ENCODE data around the gene PCDHGB3. TPM values are rescaled to one million over a fixed set of nuclear protein-coding genes. Genes with fewer than 3 reads are reported as not detected.
"Not testable (repeated sequence)": the region's sequence is repeated elsewhere in the genome, so short reads cannot be mapped to it uniquely, and the experiment has no call there.

Gene PCDHGB3
- total RNA-seq, 2 donors from 2014 or later, result 0.71 to 0.81 TPM

DNA sequence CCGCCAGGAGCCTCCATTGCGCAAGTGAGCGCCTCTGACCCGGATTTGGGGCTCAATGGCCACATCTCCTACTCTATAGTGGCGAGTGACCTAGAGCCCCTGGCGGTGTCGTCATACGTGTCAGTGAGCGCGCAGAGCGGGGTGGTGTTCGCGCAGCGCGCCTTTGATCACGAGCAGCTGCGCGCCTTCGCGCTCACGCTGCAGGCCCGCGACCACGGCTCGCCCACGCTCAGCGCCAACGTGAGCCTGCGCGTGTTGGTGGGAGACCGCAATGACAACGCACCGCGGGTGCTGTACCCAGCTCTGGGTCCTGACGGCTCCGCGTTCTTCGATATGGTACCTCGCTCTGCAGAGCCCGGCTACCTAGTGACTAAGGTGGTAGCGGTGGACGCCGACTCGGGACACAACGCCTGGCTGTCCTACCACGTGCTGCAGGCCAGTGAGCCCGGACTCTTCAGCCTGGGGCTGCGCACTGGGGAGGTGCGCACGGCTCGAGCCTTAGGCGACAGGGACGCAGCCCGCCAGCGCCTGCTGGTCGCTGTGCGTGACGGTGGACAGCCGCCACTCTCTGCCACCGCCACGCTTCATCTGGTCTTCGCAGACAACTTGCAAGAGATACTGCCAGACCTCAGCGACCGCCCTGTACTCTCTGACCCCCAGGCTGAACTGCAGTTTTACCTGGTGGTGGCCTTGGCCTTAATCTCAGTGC lies 39.7 kb downstream of the PCDHGB3 start:
- ATAC-seq (no peak), DNase-seq (ENCODE audit: low spot score) (no peak)
- H3K4me1 Mint-ChIP-seq (ENCODE audit: low read depth in 2 of 2), result peaks cover 31 to 36% of the 10 kb centered on the region in 2 donors
- H3K4me3 Mint-ChIP-seq, result peak overlapping the region; percentile 76
- H3K9me3 Mint-ChIP-seq, result no peaks in the 10 kb centered on the region
- peaks cover 35% of the 10 kb centered on the region for H3K36me3 Mint-ChIP-seq
- no peak overlapping the region for H3K27ac Mint-ChIP-seq
- peaks cover 26 to 65% of the 10 kb centered on the region in 2 donors for H3K27me3 Mint-ChIP-seq

DNA sequence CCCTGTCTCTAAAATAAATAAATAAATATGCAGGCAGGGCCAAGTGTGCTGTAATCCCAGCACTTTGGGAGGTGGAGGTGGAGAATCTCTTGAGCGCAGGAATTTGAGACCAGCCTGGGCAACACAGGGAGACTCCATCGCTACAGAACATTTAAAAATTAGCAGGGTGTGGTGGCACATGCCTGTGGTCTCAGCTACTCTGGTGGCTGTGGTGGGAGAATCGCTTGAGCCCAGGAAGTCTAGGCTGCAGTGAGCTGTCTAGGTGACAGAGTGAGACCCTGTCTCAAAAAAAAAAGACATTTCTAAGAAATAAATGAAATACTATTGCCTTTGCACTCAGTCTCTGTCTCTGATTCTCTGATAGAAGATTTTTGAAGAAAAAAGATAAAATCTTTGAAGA lies 41.5 kb downstream of the PCDHGB3 start:
- Mint-ChIP-seq H3K27ac (no peak overlapping the region), H3K27me3 (peaks cover 21 to 66% of the 10 kb centered on the region in 2 donors), H3K4me1 (ENCODE audit: low read depth in 2 of 2) (peaks cover 31 to 43% of the 10 kb centered on the region in 2 donors), H3K36me3 (peaks cover 35% of the 10 kb centered on the region), H3K4me3 (no peak overlapping the region), H3K9me3 (no peaks in the 10 kb centered on the region)
- DNase-seq (ENCODE audit: low spot score), result no peak
- no peak for ATAC-seq

DNA sequence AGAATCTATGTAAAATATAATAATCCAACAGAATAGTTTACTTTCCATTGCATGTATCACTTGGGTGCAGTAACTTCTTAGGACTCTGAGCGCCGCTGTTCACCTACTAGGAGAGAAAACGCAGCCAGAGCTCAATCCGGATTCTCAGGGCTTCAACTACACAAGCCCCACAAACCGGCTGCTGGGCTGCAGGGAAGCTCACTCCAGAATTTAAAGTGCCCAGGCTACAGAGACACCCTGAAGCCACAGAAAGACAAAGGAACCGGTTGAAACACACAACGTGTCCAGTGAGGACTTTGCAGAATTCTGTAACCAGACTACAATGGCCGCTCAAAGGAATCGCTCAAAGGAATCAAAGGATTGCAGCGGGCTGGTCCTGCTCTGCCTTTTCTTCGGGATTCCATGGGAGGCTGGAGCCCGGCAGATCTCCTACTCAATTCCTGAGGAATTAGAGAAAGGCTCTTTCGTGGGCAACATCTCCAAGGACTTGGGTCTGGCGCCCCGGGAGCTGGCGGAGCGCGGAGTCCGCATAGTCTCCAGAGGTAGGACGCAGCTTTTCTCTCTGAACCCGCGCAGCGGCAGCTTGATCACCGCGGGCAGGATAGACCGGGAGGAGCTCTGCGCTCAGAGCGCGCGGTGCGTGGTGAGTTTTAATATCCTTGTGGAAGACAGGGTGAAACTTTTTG lies 43.0 kb downstream of the PCDHGB3 start, which contains the start of gene PCDHGA10:
Gene PCDHGA10 (plus strand): TSS at position 134 of the 686 bp plus-strand sequence. CDS start 189 bp downstream, at position 323.
- Mint-ChIP-seq H3K9me3 (peaks cover 2% of the 10 kb centered on the region), H3K4me3 (peak within 1 kb of the TSS; percentile 92), H3K4me1 (ENCODE audit: low read depth in 2 of 2) (peaks cover 31 to 41% of the 10 kb centered on the region in 2 donors), H3K36me3 (peaks cover 39% of the 10 kb centered on the region), H3K27me3 (peaks cover 26 to 62% of the 10 kb centered on the region in 2 donors), H3K27ac (peak within 1 kb of the TSS; percentile 34 to 58)
- DNase-seq (ENCODE audit: low spot score) (no peak), ATAC-seq (peak; percentile 74 to 75)

DNA sequence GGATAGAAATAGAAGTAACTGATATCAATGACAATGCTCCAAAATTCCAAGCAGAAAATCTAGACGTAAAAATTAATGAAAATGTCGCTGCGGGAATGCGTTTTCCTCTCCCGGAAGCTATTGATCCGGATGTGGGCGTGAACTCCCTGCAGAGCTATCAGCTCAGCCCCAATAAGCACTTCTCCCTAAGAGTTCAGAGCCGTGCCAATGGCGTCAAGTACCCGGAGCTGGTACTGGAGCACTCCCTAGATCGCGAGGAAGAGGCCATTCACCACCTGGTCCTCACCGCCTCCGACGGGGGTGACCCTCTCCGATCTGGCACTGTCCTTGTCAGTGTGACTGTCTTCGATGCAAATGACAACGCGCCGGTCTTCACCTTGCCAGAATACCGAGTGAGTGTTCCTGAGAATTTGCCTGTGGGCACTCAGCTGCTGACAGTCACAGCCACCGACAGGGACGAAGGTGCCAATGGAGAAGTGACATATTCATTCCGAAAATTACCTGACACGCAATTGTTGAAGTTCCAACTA lies 43.6 kb downstream of the PCDHGB3 start:
- Mint-ChIP-seq H3K36me3 (peaks cover 40% of the 10 kb centered on the region), H3K27me3 (peaks cover 28 to 62% of the 10 kb centered on the region in 2 donors), H3K4me1 (ENCODE audit: low read depth in 2 of 2) (peaks cover 30 to 43% of the 10 kb centered on the region in 2 donors), H3K9me3 (peaks cover 5% of the 10 kb centered on the region), H3K4me3 (peak overlapping the region; percentile 92), H3K27ac (peak overlapping the region; percentile 34 to 58)
- DNase-seq (ENCODE audit: low spot score) (no peak), ATAC-seq (no peak)

DNA sequence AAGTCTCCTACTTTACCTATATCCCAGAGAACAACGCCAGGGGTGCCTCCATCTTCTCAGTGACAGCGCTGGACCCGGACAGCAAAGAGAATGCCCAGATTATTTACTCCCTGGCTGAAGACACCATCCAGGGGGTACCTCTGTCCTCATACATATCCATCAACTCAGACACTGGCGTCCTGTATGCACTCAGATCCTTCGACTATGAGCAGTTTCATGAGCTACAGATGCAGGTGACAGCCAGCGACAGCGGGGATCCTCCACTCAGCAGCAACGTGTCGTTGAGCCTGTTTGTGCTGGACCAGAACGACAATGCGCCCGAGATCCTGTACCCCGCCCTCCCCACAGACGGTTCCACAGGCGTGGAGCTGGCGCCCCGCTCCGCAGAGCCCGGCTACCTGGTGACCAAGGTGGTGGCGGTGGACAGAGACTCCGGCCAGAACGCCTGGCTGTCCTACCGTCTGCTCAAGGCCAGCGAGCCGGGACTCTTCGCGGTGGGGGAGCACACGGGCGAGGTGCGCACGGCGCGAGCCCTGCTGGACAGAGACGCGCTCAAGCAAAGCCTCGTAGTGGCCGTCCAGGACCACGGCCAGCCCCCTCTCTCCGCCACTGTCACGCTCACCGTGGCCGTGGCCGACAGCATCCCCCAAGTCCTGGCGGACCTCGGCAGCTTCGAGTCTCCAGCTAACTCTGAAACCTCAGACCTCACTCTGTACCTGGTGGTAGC lies 44.7 kb downstream of the PCDHGB3 start:
- H3K9me3 Mint-ChIP-seq; DNase-seq (ENCODE audit: low spot score); ATAC-seq; H3K27ac Mint-ChIP-seq: not testable (repeated sequence)
- Mint-ChIP-seq H3K36me3 (peaks cover 36% of the 10 kb centered on the region), H3K4me3 (peak overlapping the region; percentile 62), H3K27me3 (peaks cover 27 to 60% of the 10 kb centered on the region in 2 donors), H3K4me1 (ENCODE audit: low read depth in 2 of 2) (peaks cover 24 to 45% of the 10 kb centered on the region in 2 donors)

DNA sequence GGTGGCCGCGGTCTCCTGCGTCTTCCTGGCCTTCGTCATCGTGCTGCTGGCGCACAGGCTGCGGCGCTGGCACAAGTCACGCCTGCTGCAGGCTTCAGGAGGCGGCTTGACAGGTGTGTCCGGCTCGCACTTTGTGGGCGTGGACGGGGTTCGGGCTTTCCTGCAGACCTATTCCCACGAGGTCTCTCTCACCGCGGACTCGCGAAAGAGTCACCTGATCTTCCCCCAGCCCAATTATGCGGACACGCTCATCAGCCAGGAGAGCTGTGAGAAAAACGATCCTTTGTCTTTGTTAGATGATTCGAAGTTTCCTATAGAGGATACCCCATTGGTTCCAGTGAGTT lies 45.2 kb downstream of the PCDHGB3 start:
- Mint-ChIP-seq H3K4me3 (peak overlapping the region; percentile 62), H3K27me3 (peaks cover 25 to 60% of the 10 kb centered on the region in 2 donors), H3K4me1 (ENCODE audit: low read depth in 2 of 2) (peaks cover 22 to 42% of the 10 kb centered on the region in 2 donors), H3K36me3 (peaks cover 33% of the 10 kb centered on the region)
- not testable (repeated sequence) for ATAC-seq; H3K27ac Mint-ChIP-seq; H3K9me3 Mint-ChIP-seq; DNase-seq (ENCODE audit: low spot score)

DNA sequence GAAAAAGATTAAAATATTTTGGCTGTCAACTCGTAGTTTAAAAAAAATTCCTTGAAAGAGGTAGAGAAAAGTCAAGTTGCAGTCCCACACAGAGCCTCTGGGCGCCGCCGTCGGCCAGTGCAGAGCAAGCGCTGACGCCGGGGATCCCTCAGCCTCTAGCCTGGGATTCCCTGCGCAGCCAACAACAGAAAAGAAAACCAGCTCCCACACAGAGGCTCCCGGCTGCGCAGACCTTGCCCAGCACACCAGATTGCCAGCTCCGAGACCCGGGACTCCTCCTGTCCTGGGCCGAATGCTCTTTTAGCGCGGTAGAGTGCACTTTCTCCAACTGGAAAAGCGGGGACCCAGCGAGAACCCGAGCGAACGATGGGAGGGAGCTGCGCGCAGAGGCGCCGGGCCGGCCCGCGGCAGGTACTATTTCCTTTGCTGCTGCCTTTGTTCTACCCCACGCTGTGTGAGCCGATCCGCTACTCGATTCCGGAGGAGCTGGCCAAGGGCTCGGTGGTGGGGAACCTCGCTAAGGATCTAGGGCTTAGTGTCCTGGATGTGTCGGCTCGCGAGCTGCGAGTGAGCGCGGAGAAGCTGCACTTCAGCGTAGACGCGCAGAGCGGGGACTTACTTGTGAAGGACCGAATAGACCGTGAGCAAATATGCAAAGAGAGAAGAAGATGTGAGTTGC lies 47.6 kb downstream of the PCDHGB3 start, which contains the start of gene PCDHGB7:
Gene PCDHGB7 (plus strand): TSS at position 184 of the 679 bp plus-strand sequence. CDS start 183 bp downstream, at position 367.
- H3K27ac Mint-ChIP-seq, result peak within 1 kb of the TSS in 1 of 2 donors; percentile 18

DNA sequence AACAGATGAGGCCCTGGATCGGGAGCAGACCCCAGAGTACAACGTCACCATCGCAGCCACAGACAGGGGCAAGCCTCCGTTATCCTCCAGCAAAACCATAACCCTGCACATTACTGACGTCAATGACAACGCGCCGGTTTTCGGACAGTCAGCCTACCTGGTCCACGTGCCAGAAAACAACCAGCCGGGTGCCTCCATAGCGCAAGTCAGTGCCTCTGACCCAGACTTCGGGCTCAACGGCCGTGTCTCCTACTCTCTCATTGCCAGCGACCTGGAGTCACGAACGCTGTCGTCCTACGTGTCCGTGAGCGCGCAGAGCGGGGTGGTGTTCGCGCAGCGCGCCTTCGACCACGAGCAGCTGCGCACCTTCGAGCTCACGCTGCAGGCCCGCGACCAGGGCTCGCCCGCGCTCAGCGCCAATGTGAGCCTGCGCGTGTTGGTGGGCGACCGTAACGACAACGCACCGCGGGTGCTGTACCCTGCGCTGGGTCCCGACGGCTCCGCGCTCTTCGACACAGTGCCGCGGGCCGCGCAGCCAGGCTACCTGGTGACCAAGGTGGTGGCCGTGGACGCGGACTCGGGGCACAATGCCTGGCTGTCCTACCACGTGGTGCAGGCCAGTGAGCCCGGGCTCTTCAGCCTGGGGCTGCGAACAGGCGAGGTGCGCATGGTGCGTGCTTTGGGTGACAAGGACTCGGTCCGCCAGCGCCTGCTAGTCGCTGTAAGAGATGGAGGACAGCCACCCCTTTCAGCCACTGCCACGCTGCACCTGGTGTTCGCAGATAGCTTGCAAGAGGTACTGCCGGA lies 49.2 kb downstream of the PCDHGB3 start:
- no peak overlapping the region for H3K4me3 Mint-ChIP-seq

More for the DNA sequence above, 47.6 kb downstream of the PCDHGB3 start, which contains the start of gene PCDHGB7:
- peaks cover 30% of the 10 kb centered on the region for H3K36me3 Mint-ChIP-seq
- H3K9me3 Mint-ChIP-seq, result not testable (repeated sequence)
- H3K27me3 Mint-ChIP-seq, result peaks cover 35 to 78% of the 10 kb centered on the region in 2 donors
- peak within 1 kb of the TSS; percentile 76 for H3K4me3 Mint-ChIP-seq
- peak; percentile 76 for DNase-seq (ENCODE audit: low spot score)
- H3K4me1 Mint-ChIP-seq (ENCODE audit: low read depth in 2 of 2), result peaks cover 20 to 51% of the 10 kb centered on the region in 2 donors
- peak; percentile 82 to 92 for ATAC-seq

DNA sequence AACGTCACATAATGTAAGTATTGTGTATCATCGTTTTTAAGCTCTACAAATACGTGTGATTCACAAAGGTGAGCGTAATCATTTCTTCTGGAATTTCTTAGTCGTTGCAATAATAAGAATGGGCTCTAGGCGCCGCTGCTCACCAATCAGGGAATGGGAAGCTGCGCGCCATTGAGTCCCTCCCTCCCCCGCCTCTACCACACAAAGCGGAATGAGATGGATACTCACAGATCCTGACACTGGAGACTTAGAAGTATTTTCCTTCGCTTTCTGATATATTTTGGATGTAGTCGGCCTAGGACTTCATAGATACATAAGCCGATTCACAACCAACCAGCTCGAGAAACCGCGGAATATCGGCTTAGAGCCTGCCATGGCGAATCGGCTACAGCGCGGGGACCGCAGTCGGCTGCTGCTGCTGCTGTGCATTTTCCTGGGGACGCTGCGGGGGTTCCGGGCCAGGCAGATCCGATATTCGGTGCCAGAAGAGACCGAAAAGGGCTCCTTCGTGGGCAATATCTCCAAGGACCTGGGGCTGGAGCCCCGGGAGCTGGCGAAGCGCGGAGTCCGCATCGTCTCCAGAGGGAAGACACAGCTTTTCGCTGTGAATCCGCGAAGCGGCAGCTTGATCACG lies 50.9 kb downstream of the PCDHGB3 start, which contains the start of gene PCDHGA11:
Gene PCDHGA11 (plus strand): TSS at position 197 of the 634 bp plus-strand sequence. CDS start 177 bp downstream, at position 374.
- Mint-ChIP-seq H3K27ac (no peak within 1 kb of the TSS), H3K27me3 (peaks cover 36 to 66% of the 10 kb centered on the region in 2 donors), H3K4me1 (ENCODE audit: low read depth in 2 of 2) (peaks cover 6 to 23% of the 10 kb centered on the region in 2 donors), H3K4me3 (peak within 1 kb of the TSS; percentile 79), H3K9me3 (peaks cover 7% of the 10 kb centered on the region), H3K36me3 (peaks cover 20% of the 10 kb centered on the region)
- DNase-seq (ENCODE audit: low spot score) (no peak), ATAC-seq (peak; percentile 50 to 62)

More for the DNA sequence above, 49.2 kb downstream of the PCDHGB3 start:
- peaks cover 10 to 34% of the 10 kb centered on the region in 2 donors for H3K4me1 Mint-ChIP-seq (ENCODE audit: low read depth in 2 of 2)
- ATAC-seq (no peak), DNase-seq (ENCODE audit: low spot score) (no peak)
- H3K9me3 Mint-ChIP-seq, result peaks cover 7% of the 10 kb centered on the region
- H3K27me3 Mint-ChIP-seq, result peaks cover 33 to 70% of the 10 kb centered on the region in 2 donors
- peaks cover 23% of the 10 kb centered on the region for H3K36me3 Mint-ChIP-seq
- no peak overlapping the region for H3K27ac Mint-ChIP-seq

DNA sequence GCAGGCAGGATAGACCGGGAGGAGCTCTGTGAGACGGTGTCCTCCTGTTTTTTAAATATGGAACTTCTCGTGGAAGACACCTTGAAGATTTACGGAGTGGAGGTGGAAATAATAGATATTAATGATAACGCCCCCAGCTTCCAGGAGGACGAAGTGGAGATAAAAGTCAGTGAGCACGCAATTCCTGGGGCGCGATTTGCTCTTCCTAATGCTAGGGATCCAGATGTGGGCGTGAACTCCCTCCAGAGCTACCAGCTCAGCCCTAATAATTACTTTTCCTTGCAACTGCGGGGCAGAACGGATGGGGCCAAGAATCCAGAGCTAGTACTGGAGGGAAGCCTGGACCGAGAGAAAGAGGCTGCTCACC lies 51.4 kb downstream of the PCDHGB3 start:
- Mint-ChIP-seq H3K4me1 (ENCODE audit: low read depth in 2 of 2) (peaks cover 6 to 23% of the 10 kb centered on the region in 2 donors), H3K27ac (no peak overlapping the region), H3K27me3 (peaks cover 36 to 61% of the 10 kb centered on the region in 2 donors), H3K36me3 (peaks cover 20% of the 10 kb centered on the region), H3K9me3 (peaks cover 7% of the 10 kb centered on the region), H3K4me3 (peak overlapping the region; percentile 79)
- DNase-seq (ENCODE audit: low spot score) (no peak), ATAC-seq (no peak)

Measured in natural killer cell treated with Interleukin-12 subunit alpha and Interleukin-12 subunit beta and Interleukin-15 and Interleukin-18, amount 100 ng/mL, for 72 hours (primary cell).